Trophoblast cell (in vitro differentiated cells and primary cell): Measurements from ENCODE around the gene HHIPL2.
"Not testable (repeated sequence)": the region's sequence is repeated elsewhere in the genome, so short reads cannot be mapped to it uniquely, and the experiment has no call there.

ENCODE experiments used
- DNase-seq, 2 donors: peaks; one replicate each; pipeline ENCODE4 v3.0.0-alpha.2; 2016
- H2AFZ ChIP-seq: 2 replicates; pipeline ENCODE4 v1.6.1; 2013; ENCODE audit warnings: low read length, moderate library complexity, mild to moderate bottlenecking; ENCODE audit not compliant: insufficient read depth, poor library complexity
- H2AK5ac ChIP-seq: 2 replicates; pipeline ENCODE4 v1.6.1; 2013; ENCODE audit warnings: mild to moderate bottlenecking, low read length
- H2BK120ac ChIP-seq: 2 replicates; pipeline ENCODE4 v1.6.1; 2013; ENCODE audit warnings: low read length, mild to moderate bottlenecking, moderate library complexity; ENCODE audit not compliant: insufficient read depth, poor library complexity
- H2BK12ac ChIP-seq: 2 replicates; pipeline ENCODE4 v1.6.1; 2013; ENCODE audit warnings: mild to moderate bottlenecking, low read length, moderate library complexity
- H2BK5ac ChIP-seq: 2 replicates; pipeline ENCODE4 v1.6.1; 2013; ENCODE audit warnings: low read length, low read depth, moderate library complexity, mild to moderate bottlenecking; ENCODE audit not compliant: poor library complexity
- H3K14ac ChIP-seq: 2 replicates; pipeline ENCODE4 v1.6.1; 2013; ENCODE audit warnings: mild to moderate bottlenecking, low read length
- H3K18ac ChIP-seq: 2 replicates; pipeline ENCODE4 v1.6.1; 2013; ENCODE audit warnings: mild to moderate bottlenecking, low read length
- H3K23ac ChIP-seq: 2 replicates; pipeline ENCODE4 v1.6.1; 2013; ENCODE audit warnings: low read length
- H3K27ac ChIP-seq: 2 replicates; pipeline ENCODE4 v1.5.1; 2013; ENCODE audit warnings: low read depth, mild to moderate bottlenecking, inconsistent platforms, low read length, moderate library complexity
- H3K27me3 ChIP-seq: 2 replicates; pipeline ENCODE4 v1.6.1; 2013; ENCODE audit warnings: inconsistent platforms, mild to moderate bottlenecking, low read length, moderate library complexity; ENCODE audit not compliant: insufficient read depth
- H3K36me3 ChIP-seq, 2 experiments: 1 replicate in 1 of 2; 2 replicates in 1 of 2; pipeline ENCODE4 v1.6.1; 2013; ENCODE audit warnings: low read length in 2 of 2, mild to moderate bottlenecking in 2 of 2, moderate library complexity in 1 of 2; ENCODE audit not compliant: insufficient read depth in 2 of 2, control insufficient read depth in 1 of 2
- H3K4ac ChIP-seq: 2 replicates; pipeline ENCODE4 v1.6.1; 2013; ENCODE audit warnings: low read depth, mild to moderate bottlenecking, low read length, moderate library complexity
- H3K4me1 ChIP-seq, 2 experiments: 1 replicate in 1 of 2; 2 replicates in 1 of 2; pipeline ENCODE4 v1.6.1; 2013; ENCODE audit warnings: low read length in 2 of 2, mild to moderate bottlenecking in 2 of 2, moderate library complexity in 1 of 2; ENCODE audit not compliant: insufficient read depth in 2 of 2, control insufficient read depth in 1 of 2
- H3K4me2 ChIP-seq: 2 replicates; pipeline ENCODE4 v1.6.1; 2013; ENCODE audit warnings: inconsistent platforms, mild to moderate bottlenecking, low read length, moderate library complexity
- H3K4me3 ChIP-seq: 2 replicates; pipeline ENCODE4 v1.5.1; 2013; ENCODE audit warnings: mild to moderate bottlenecking, low read depth, low read length, inconsistent platforms
- H3K79me1 ChIP-seq: one replicate; pipeline ENCODE4 v1.6.1; 2013; ENCODE audit warnings: low read length
- H3K79me2 ChIP-seq: 2 replicates; pipeline ENCODE4 v1.6.1; 2013; ENCODE audit warnings: low read length, mild to moderate bottlenecking; ENCODE audit not compliant: control insufficient read depth, insufficient read depth, poor library complexity
- H3K9ac ChIP-seq: 2 replicates; pipeline ENCODE4 v1.6.1; 2013; ENCODE audit warnings: mild to moderate bottlenecking, low read length
- H3K9me3 ChIP-seq: 2 replicates; pipeline ENCODE4 v1.6.1; 2013; ENCODE audit warnings: low read depth, mild to moderate bottlenecking, control low read depth, inconsistent platforms, low read length; ENCODE audit not compliant: insufficient read depth
- H4K12ac ChIP-seq: 2 replicates; pipeline ENCODE4 v1.6.1; 2013; ENCODE audit warnings: low read depth, mild to moderate bottlenecking, low read length, moderate library complexity
- H4K8ac ChIP-seq: 2 replicates; pipeline ENCODE4 v1.6.1; 2013; ENCODE audit warnings: low read depth, mild to moderate bottlenecking, low read length, moderate library complexity
- H4K91ac ChIP-seq: one replicate; pipeline ENCODE4 v1.6.1; 2013; ENCODE audit warnings: low read depth, mild to moderate bottlenecking, low read length, moderate library complexity
- WGBS: extraction: QIAGEN DNeasy Blood & Tissue Kit; methylation state at CpG from one replicate; pipeline ENCODE4 v1.1.7; 2013; ENCODE audit warnings: missing lambda C conversion rate; ENCODE audit not compliant: insufficient read length, insufficient coverage; ENCODE audit errors: extremely low coverage; 5-methylcytosine and 5-hydroxymethylcytosine counted together

HHIPL2 gene

GRCh38 chr1:222487774-222488173 is 60.1 kb downstream of the HHIPL2 start:
- H3K79me2 ChIP-seq, H4K91ac ChIP-seq, H3K27ac ChIP-seq, H4K8ac ChIP-seq, DNase-seq, H3K79me1 ChIP-seq, H3K27me3 ChIP-seq, H2BK12ac ChIP-seq, H2BK5ac ChIP-seq, H3K4ac ChIP-seq, H2BK120ac ChIP-seq, H3K4me3 ChIP-seq, H2AFZ ChIP-seq, H2AK5ac ChIP-seq, H4K12ac ChIP-seq, H3K4me2 ChIP-seq, H3K23ac ChIP-seq, H3K18ac ChIP-seq, H3K36me3 ChIP-seq, H3K4me1 ChIP-seq, H3K9ac ChIP-seq, H3K9me3 ChIP-seq, H3K14ac ChIP-seq: not testable (repeated sequence)
- WGBS, result no CpG with 5 or more reads among the region's 27 CpGs

DNA sequence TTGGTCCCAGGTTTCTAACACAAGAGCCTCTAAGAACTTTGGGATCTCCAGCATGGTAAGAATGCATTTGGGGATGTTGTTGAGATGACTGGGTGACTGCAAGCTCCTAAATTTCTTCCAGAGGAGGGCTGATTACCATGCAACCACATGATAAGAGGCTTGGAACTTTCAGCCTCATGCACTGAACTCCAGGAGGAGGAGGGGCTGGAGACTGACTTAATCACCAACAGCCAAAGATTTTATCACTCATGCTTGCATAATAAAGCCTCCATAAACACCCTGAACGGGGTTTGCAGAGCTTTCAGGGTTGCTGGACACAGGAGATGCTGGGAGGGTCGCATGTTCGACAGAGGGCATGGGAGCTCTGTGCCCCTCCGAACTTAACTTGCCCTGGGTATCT is 63.9 kb downstream of the HHIPL2 start:
- DNase-seq, result peak in 1 of 2 donors; percentile 20
- not testable (repeated sequence) for H3K9ac ChIP-seq, H3K4me3 ChIP-seq, H4K8ac ChIP-seq, H3K4me1 ChIP-seq, H4K91ac ChIP-seq, H3K27ac ChIP-seq, H3K27me3 ChIP-seq, H3K4ac ChIP-seq, H3K79me1 ChIP-seq, H3K4me2 ChIP-seq, H2AFZ ChIP-seq, H3K36me3 ChIP-seq, H2BK120ac ChIP-seq, H3K18ac ChIP-seq, H3K79me2 ChIP-seq, H3K9me3 ChIP-seq, H3K14ac ChIP-seq, H2BK5ac ChIP-seq, H2AK5ac ChIP-seq, H4K12ac ChIP-seq, H2BK12ac ChIP-seq, H3K23ac ChIP-seq
- no CpG with 5 or more reads among the region's 4 CpGs for WGBS

DNA sequence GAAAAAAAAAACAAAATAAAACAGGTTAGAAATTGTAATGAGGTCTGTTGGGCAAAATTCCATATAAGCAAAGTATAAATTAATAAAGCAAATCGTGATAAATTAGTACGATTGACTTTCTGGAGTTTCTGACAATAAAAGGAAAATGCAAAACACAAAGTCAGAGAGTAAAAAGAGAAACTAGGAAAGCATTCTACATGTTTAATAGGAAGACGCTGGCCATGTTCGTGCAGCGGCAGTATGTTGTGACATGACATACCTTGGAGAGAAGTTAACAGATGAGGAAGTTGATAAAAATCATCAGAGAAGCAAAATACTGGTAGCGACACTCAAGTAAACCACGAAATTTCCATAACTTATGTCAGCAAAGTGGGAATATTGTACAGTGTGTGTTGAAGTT is 68.3 kb downstream of the HHIPL2 start:
- H2BK120ac ChIP-seq, H3K4me3 ChIP-seq, H3K4me2 ChIP-seq, H3K23ac ChIP-seq, H3K9me3 ChIP-seq, H3K79me2 ChIP-seq, H4K91ac ChIP-seq, H3K4ac ChIP-seq, H3K79me1 ChIP-seq, H2BK5ac ChIP-seq, H3K27ac ChIP-seq, H3K14ac ChIP-seq, H3K36me3 ChIP-seq, H2AK5ac ChIP-seq, H4K8ac ChIP-seq, H4K12ac ChIP-seq, H3K4me1 ChIP-seq, H2BK12ac ChIP-seq, H3K27me3 ChIP-seq, H3K9ac ChIP-seq, H2AFZ ChIP-seq, H3K18ac ChIP-seq: not testable (repeated sequence)
- no CpG with 5 or more reads among the region's 7 CpGs for WGBS
- peak in 1 of 2 donors; percentile 34 for DNase-seq

DNA sequence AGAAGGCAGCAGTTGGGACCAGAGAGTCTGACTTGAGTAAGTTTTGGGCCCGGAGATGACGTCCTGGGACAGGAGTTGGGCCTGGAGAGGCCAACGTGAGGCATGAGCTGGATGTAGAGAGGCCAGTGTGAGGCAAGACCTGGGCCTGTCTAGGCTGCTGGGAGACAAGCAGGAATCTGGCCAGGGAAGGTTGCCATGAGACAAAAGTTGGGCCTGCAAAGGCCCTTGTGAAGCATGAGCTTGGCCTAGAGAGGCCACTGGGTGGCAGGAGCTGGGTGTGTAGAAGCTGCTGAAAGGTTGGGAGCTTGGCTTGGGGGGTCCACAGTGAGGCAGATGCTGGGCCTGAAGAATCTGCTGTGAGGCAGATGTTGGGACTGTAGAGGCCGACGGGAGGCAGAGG is 71.5 kb downstream of the HHIPL2 start:
- not testable (repeated sequence) for H4K91ac ChIP-seq, H4K8ac ChIP-seq, H3K18ac ChIP-seq, H3K27me3 ChIP-seq, H3K4me1 ChIP-seq, H3K4ac ChIP-seq, H3K4me2 ChIP-seq, H2BK5ac ChIP-seq, H3K79me2 ChIP-seq, H3K23ac ChIP-seq, H2AFZ ChIP-seq, H3K79me1 ChIP-seq, H2AK5ac ChIP-seq, H3K36me3 ChIP-seq, H3K27ac ChIP-seq, H2BK120ac ChIP-seq, H4K12ac ChIP-seq, H3K9ac ChIP-seq, H3K4me3 ChIP-seq, H2BK12ac ChIP-seq, DNase-seq, H3K9me3 ChIP-seq, H3K14ac ChIP-seq
- WGBS, result no CpG with 5 or more reads among the region's 5 CpGs
